Right atrium auricular region (tissue), 2 donors: ENCODE results near the gene MTR. TPM values are rescaled to one million over a fixed set of nuclear protein-coding genes. Genes with fewer than 3 reads are reported as not detected.

Experiments used
- DNase-seq: peaks from one replicate; pipeline ENCODE4 v3.0.0-alpha.2; 2019; ENCODE audit warnings: low spot score
- H3K27ac ChIP-seq, 2 donors: fragments of 200-600 bp; sonication (generic); 1 replicate in 1 of 2; 2 replicates in 1 of 2; pipeline ENCODE4 v1.5.1; 2016 to 2019
- H3K27me3 ChIP-seq, 2 donors: fragments of 200-600 bp; sonication (generic); one replicate each; pipeline versions ENCODE4 v1.5.1 to v1.6.0; 2017 to 2019
- H3K36me3 ChIP-seq: fragments of 200-600 bp; sonication (generic); one replicate; pipeline ENCODE4 v1.5.1; 2016
- H3K4me1 ChIP-seq, 2 donors: fragments of 200-600 bp; sonication (generic); one replicate each; pipeline versions ENCODE4 v1.5.1 to v1.6.0; 2017 to 2019
- H3K4me3 ChIP-seq, 2 donors: fragments of 200-600 bp; sonication (generic); 1 replicate in 1 of 2; 2 replicates in 1 of 2; pipeline ENCODE4 v1.5.1; 2017 to 2019; ENCODE audit warnings: mild to moderate bottlenecking in 1 of 2, moderate library complexity in 1 of 2
- H3K9me3 ChIP-seq, 2 donors: fragments of 200-600 bp; sonication (generic); one replicate each; pipeline ENCODE4 v1.5.1; 2019
- CTCF ChIP-seq, 2 donors: fragments of 200-600 bp; sonication (generic); IDR thresholded peaks; one replicate each; pipeline ENCODE4 v1.5.1; 2019; ENCODE audit warnings: antibody characterized with exemption in 2 of 2
- total RNA-seq, 2 donors: library from RNA; depleted of rRNA; stranded (reverse); fragments of >200 nt; gene quantifications; one replicate each; pipeline ENCODE4 v1.1.0, GENCODE V29; 2016

The MTR gene
- total RNA-seq, 2 donors from 2014 or later = 21.8 to 30.4 TPM

GRCh38 chr1:236819856-236820255 is 24.8 kb downstream of the MTR start:
- Histone ChIP-seq H3K4me1 (no peaks in the 10 kb centered on the region), H3K4me3 (no peak overlapping the region), H3K27me3 (no peaks in the 10 kb centered on the region), H3K36me3 (peaks cover 63% of the 10 kb centered on the region), H3K27ac (no peak overlapping the region), H3K9me3 (no peaks in the 10 kb centered on the region)
- no peak for DNase-seq
- TF ChIP-seq CTCF (IDR thresholded peaks at IDR 0.05) = no peak

- Histone ChIP-seq H3K4me1 (no peaks in the 10 kb centered on the region), H3K27me3 (no peaks in the 10 kb centered on the region), H3K9me3 (no peaks in the 10 kb centered on the region), H3K27ac (no peak overlapping the region), H3K36me3 (peaks cover 62% of the 10 kb centered on the region), H3K4me3 (no peak overlapping the region)
- TF ChIP-seq CTCF (IDR thresholded peaks at IDR 0.05) = no peak
- DNase-seq = no peak
Measured at GRCh38 chr1:236821091-236821627, 26.1 kb downstream of the MTR start.

GRCh38 chr1:236823559-236823958 is 28.5 kb downstream of the MTR start:
- no peak overlapping the region for H3K4me3 ChIP-seq
- no peak overlapping the region for H3K27ac ChIP-seq
- H3K36me3 ChIP-seq = peaks cover 53% of the 10 kb centered on the region
- no peaks in the 10 kb centered on the region for H3K27me3 ChIP-seq
- no peaks in the 10 kb centered on the region for H3K4me1 ChIP-seq
- no peaks in the 10 kb centered on the region for H3K9me3 ChIP-seq
- DNase-seq = no peak
- TF ChIP-seq CTCF (IDR thresholded peaks at IDR 0.05) = no peak

GRCh38 chr1:236829085-236829484 is 34.0 kb downstream of the MTR start:
- Histone ChIP-seq H3K27me3 (no peaks in the 10 kb centered on the region), H3K4me1 (peaks cover 0 to 22% of the 10 kb centered on the region in 2 donors), H3K36me3 (peaks cover 43% of the 10 kb centered on the region), H3K9me3 (no peaks in the 10 kb centered on the region), H3K27ac (peak overlapping the region; percentile 27 to 74), H3K4me3 (no peak overlapping the region)
- DNase-seq = no peak
- TF ChIP-seq CTCF (IDR thresholded peaks at IDR 0.05) = no peak

GRCh38 chr1:236830116-236830515 is 35.0 kb downstream of the MTR start:
- Histone ChIP-seq H3K4me3 (no peak overlapping the region), H3K4me1 (peaks cover 0 to 22% of the 10 kb centered on the region in 2 donors), H3K36me3 (peaks cover 41% of the 10 kb centered on the region), H3K9me3 (no peaks in the 10 kb centered on the region), H3K27ac (peak overlapping the region; percentile 41 to 74), H3K27me3 (no peaks in the 10 kb centered on the region)
- TF ChIP-seq CTCF (IDR thresholded peaks at IDR 0.05) = no peak
- no peak for DNase-seq

- Histone ChIP-seq H3K27me3 (no peaks in the 10 kb centered on the region), H3K4me3 (no peak overlapping the region), H3K36me3 (peaks cover 42% of the 10 kb centered on the region), H3K9me3 (no peaks in the 10 kb centered on the region), H3K27ac (peak overlapping the region; percentile 41 to 74), H3K4me1 (peaks cover 0 to 22% of the 10 kb centered on the region in 2 donors)
- DNase-seq = peak; percentile 63
- no peak for TF ChIP-seq CTCF (IDR thresholded peaks at IDR 0.05)
Measured at GRCh38 chr1:236830560-236830959, 35.5 kb downstream of the MTR start.
